ENCODE measurements around the gene CATSPERZ. TPM values are rescaled to one million over a fixed set of nuclear protein-coding genes. Genes with fewer than 3 reads are reported as not detected.

Gene CATSPERZ
- total RNA-seq, 2 experiments from 2014 or later, result 0.67 TPM; not detected in 1

GRCh38 chr11:64258356-64258755 is 41.8 kb upstream of the CATSPERZ start:
- no peaks in the 10 kb centered on the region for H3K27me3 Mint-ChIP-seq (ENCODE audit: low read depth)
- H3K4me3 Mint-ChIP-seq, result no peak overlapping the region
- H3K4me1 Mint-ChIP-seq (ENCODE audit: low read depth), result peaks cover 7% of the 10 kb centered on the region
- intact Hi-C loops (cut with micrococcal nuclease), result no loop called here
- DNase-seq, result no peak
- peaks cover 2% of the 10 kb centered on the region for H3K36me3 Mint-ChIP-seq (ENCODE audit: low read depth)
- no peak overlapping the region for H3K27ac Mint-ChIP-seq
- no peaks in the 10 kb centered on the region for H3K9me3 Mint-ChIP-seq
- CTCF ChIA-PET, result no interaction called here

GRCh38 chr11:64258946-64259532 is 41.1 kb upstream of the CATSPERZ start:
- peaks cover 7% of the 10 kb centered on the region for H3K4me1 Mint-ChIP-seq (ENCODE audit: low read depth)
- H3K27ac Mint-ChIP-seq, result no peak overlapping the region
- intact Hi-C loops (cut with micrococcal nuclease), result no loop called here
- H3K9me3 Mint-ChIP-seq, result no peaks in the 10 kb centered on the region
- no peak overlapping the region for H3K4me3 Mint-ChIP-seq
- no peaks in the 10 kb centered on the region for H3K27me3 Mint-ChIP-seq (ENCODE audit: low read depth)
- CTCF ChIA-PET, result no interaction called here
- peaks cover 2% of the 10 kb centered on the region for H3K36me3 Mint-ChIP-seq (ENCODE audit: low read depth)
- no peak for DNase-seq

GRCh38 chr11:64259533-64260067 is 40.6 kb upstream of the CATSPERZ start:
- H3K4me1 Mint-ChIP-seq (ENCODE audit: low read depth), result peaks cover 7% of the 10 kb centered on the region
- no peak for DNase-seq
- H3K9me3 Mint-ChIP-seq, result no peaks in the 10 kb centered on the region
- no peak overlapping the region for H3K27ac Mint-ChIP-seq
- intact Hi-C loops (cut with micrococcal nuclease), result no loop called here
- H3K27me3 Mint-ChIP-seq (ENCODE audit: low read depth), result no peaks in the 10 kb centered on the region
- H3K36me3 Mint-ChIP-seq (ENCODE audit: low read depth), result peaks cover 2% of the 10 kb centered on the region
- no peak overlapping the region for H3K4me3 Mint-ChIP-seq
- CTCF ChIA-PET, result no interaction called here

GRCh38 chr11:64260147-64260708 is 39.9 kb upstream of the CATSPERZ start:
- no peak overlapping the region for H3K27ac Mint-ChIP-seq
- peaks cover 7% of the 10 kb centered on the region for H3K4me1 Mint-ChIP-seq (ENCODE audit: low read depth)
- H3K27me3 Mint-ChIP-seq (ENCODE audit: low read depth), result no peaks in the 10 kb centered on the region
- intact Hi-C loops (cut with micrococcal nuclease), result no loop called here
- peaks cover 2% of the 10 kb centered on the region for H3K36me3 Mint-ChIP-seq (ENCODE audit: low read depth)
- CTCF ChIA-PET, result no interaction called here
- H3K9me3 Mint-ChIP-seq, result no peaks in the 10 kb centered on the region
- no peak overlapping the region for H3K4me3 Mint-ChIP-seq
- DNase-seq, result no peak

DNA sequence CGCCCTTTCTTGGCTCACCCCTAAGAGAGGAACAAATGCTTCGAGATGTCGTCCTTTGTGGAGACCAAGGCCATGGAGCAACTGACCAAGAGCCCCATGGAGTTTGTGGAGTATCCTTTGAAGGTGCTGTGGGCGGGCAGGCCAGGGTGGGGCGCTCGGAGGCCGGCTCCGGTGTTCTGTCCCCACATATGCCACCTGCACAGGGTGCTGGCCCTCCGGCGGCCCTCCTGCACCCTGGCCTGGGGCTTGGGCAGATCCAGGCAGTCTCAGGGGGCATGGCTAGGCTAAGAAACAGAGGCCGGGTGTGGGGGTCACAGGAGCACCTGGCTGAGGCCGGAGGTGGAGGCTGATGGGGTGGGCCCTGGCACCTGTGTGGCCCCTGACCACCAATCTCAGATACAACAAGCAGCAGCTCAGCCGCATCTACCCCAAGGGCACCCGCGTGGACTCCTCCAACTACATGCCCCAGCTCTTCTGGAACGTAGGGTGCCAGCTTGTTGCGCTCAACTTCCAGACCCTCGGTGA is 38.5 kb upstream of the CATSPERZ start:
- CTCF ChIA-PET, result interaction anchor here (0.7 kb wide), 1 partner anchor 13 kb away, joined by 3 read pairs; no protein-coding TSS in a partner anchor

GRCh38 chr11:64262271-64263002 is 37.7 kb upstream of the CATSPERZ start:
- H3K4me3 Mint-ChIP-seq, result no peak overlapping the region
- no peak overlapping the region for H3K27ac Mint-ChIP-seq
- no peaks in the 10 kb centered on the region for H3K9me3 Mint-ChIP-seq
- peaks cover 7% of the 10 kb centered on the region for H3K4me1 Mint-ChIP-seq (ENCODE audit: low read depth)
- CTCF ChIA-PET, result interaction anchor here (0.6 to 1.6 kb wide), 2 partner anchors 10 to 47 kb away, joined by 3 to 4 read pairs; no protein-coding TSS in a partner anchor
- peaks cover 2% of the 10 kb centered on the region for H3K36me3 Mint-ChIP-seq (ENCODE audit: low read depth)
- no peaks in the 10 kb centered on the region for H3K27me3 Mint-ChIP-seq (ENCODE audit: low read depth)
- intact Hi-C loops (cut with micrococcal nuclease), result no loop called here
- no peak for DNase-seq

More for the DNA sequence above, 38.5 kb upstream of the CATSPERZ start:
- DNase-seq, result no peak
- intact Hi-C loops (cut with micrococcal nuclease), result no loop called here
- no peaks in the 10 kb centered on the region for H3K27me3 Mint-ChIP-seq (ENCODE audit: low read depth)
- H3K27ac Mint-ChIP-seq, result no peak overlapping the region
- no peak overlapping the region for H3K4me3 Mint-ChIP-seq
- H3K36me3 Mint-ChIP-seq (ENCODE audit: low read depth), result peaks cover 2% of the 10 kb centered on the region
- no peaks in the 10 kb centered on the region for H3K9me3 Mint-ChIP-seq
- H3K4me1 Mint-ChIP-seq (ENCODE audit: low read depth), result peaks cover 7% of the 10 kb centered on the region

DNA sequence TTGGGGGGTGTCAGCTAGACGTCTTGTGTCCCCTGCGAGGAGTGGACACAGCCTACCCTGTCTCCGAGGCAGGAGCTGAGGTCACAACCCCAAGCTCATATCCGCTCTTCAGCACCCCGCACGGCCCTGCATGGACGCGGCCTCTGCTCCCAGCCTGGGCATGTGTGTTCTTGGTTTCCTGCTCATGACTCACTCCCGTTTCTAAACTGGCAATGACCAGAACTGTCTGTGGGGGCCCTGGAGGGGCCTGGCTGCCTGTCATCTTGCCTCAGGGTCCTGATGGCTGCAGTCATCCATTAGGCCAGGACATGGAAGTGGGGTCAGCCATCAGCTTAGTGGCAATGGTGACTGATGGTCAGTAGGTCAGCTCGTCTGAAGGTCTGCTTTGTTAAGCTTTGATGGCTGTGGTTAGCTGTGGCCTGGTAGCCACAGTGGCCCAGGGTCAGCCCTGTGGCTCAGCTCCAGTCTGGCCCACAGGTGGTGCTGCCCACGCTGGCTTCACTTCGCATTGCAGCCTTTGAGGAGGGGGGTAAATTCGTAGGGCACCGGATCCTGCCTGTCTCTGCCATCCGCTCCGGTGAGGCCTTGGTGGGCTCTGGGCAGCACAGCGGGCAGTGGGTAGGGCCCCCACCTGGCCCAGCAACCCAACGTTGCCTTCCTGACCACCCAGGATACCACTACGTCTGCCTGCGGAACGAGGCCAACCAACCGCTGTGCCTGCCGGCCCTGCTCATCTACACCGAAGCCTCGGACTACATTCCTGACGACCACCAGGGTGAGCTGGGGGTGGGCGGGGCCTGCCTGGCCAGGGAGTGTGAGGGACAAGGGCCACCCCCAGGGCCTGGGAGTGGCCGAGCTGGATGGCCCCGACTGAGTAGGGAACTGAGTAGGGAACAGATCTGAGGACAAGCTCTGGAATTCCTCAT is 36.9 kb upstream of the CATSPERZ start:
- Mint-ChIP-seq H3K27ac (no peak overlapping the region), H3K4me3 (no peak overlapping the region), H3K4me1 (ENCODE audit: low read depth) (peaks cover 10% of the 10 kb centered on the region), H3K9me3 (no peaks in the 10 kb centered on the region), H3K36me3 (ENCODE audit: low read depth) (peaks cover 2% of the 10 kb centered on the region), H3K27me3 (ENCODE audit: low read depth) (no peaks in the 10 kb centered on the region)
- CTCF ChIA-PET, result interaction anchor here (0.6 to 1.6 kb wide), 2 partner anchors 11 to 46 kb away, joined by 3 to 4 read pairs; no protein-coding TSS in a partner anchor
- intact Hi-C loops (cut with micrococcal nuclease), result no loop called here
- DNase-seq, result no peak

- Mint-ChIP-seq H3K4me3 (no peak overlapping the region), H3K27me3 (ENCODE audit: low read depth) (no peaks in the 10 kb centered on the region), H3K27ac (no peak overlapping the region), H3K4me1 (ENCODE audit: low read depth) (peaks cover 13% of the 10 kb centered on the region), H3K36me3 (ENCODE audit: low read depth) (peaks cover 2% of the 10 kb centered on the region), H3K9me3 (no peaks in the 10 kb centered on the region)
- CTCF ChIA-PET, result interaction anchor here (1.6 kb wide), 1 partner anchor 11 kb away, joined by 4 read pairs; no protein-coding TSS in a partner anchor
- intact Hi-C loops (cut with micrococcal nuclease), result no loop called here
- no peak for DNase-seq
Observed at GRCh38 chr11:64263947-64264317, 36.2 kb upstream of the CATSPERZ start.

GRCh38 chr11:64264371-64264852 is 35.7 kb upstream of the CATSPERZ start:
- Mint-ChIP-seq H3K36me3 (ENCODE audit: low read depth) (peaks cover under 1% of the 10 kb centered on the region), H3K9me3 (no peaks in the 10 kb centered on the region), H3K4me1 (ENCODE audit: low read depth) (peaks cover 14% of the 10 kb centered on the region), H3K27me3 (ENCODE audit: low read depth) (no peaks in the 10 kb centered on the region), H3K4me3 (no peak overlapping the region), H3K27ac (no peak overlapping the region)
- intact Hi-C loops (cut with micrococcal nuclease), result no loop called here
- no peak for DNase-seq
- CTCF ChIA-PET, result interaction anchor here (1.6 kb wide), 1 partner anchor 12 kb away, joined by 4 read pairs; no protein-coding TSS in a partner anchor

DNA sequence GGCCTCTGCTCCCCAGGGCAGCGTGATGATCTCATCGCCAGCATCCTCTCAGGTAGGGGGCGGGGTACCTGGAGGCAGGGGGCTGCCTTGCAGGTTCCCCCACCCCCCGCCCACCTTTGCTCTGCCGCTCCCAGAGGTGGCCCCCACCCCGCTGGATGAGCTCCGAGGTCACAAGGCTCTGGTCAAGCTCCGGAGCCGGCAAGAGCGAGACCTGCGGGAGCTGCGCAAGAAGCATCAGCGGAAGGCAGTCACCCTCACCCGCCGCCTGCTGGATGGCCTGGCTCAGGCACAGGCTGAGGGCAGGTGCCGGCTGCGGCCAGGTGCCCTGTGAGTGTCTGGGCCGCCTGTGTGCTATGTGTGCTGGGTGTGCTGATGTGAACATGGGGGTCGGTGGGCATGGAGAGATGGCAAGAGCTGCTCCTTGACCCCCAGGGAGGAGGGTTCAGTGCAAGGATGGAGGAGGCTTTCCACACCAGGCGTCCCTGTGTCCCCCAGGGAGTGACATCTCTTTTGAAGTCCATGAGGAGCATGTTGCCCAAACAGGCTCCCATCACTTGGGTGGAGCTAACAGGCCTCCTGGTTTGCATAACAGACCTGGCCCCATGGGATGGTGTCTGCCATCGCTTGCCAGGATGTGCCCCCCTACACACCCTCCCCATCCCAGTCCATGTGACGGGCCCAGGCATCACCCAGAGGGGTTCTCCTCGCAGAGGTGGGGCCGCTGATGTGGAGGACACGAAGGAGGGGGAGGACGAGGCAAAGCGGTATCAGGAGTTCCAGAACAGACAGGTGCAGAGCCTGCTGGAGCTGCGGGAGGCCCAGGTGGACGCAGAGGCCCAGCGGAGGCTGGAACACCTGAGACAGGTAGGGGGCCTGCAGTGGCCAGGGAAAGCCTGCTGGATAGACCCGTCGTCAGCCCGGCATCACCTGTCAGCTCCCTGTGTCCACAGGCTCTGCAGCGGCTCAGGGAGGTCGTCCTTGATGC is 34.7 kb upstream of the CATSPERZ start:
- Mint-ChIP-seq H3K4me3 (no peak overlapping the region), H3K4me1 (ENCODE audit: low read depth) (peaks cover 8% of the 10 kb centered on the region), H3K27me3 (ENCODE audit: low read depth) (no peaks in the 10 kb centered on the region), H3K9me3 (no peaks in the 10 kb centered on the region), H3K27ac (no peak overlapping the region), H3K36me3 (ENCODE audit: low read depth) (no peaks in the 10 kb centered on the region)
- CTCF ChIA-PET, result no interaction called here
- no peak for DNase-seq
- intact Hi-C loops (cut with micrococcal nuclease), result no loop called here

GRCh38 chr11:64266339-64266738 is 33.8 kb upstream of the CATSPERZ start:
- Mint-ChIP-seq H3K27ac (no peak overlapping the region), H3K9me3 (no peaks in the 10 kb centered on the region), H3K4me1 (ENCODE audit: low read depth) (peaks cover 8% of the 10 kb centered on the region), H3K27me3 (ENCODE audit: low read depth) (no peaks in the 10 kb centered on the region), H3K4me3 (no peak overlapping the region), H3K36me3 (ENCODE audit: low read depth) (no peaks in the 10 kb centered on the region)
- CTCF ChIA-PET, result no interaction called here
- intact Hi-C loops (cut with micrococcal nuclease), result no loop called here
- DNase-seq, result no peak

Data from activated naive CD4-positive, alpha-beta T cell treated with anti-CD3 and anti-CD28 coated beads for 36 hours (primary cell).